SU-DHL-6 (cell line): ENCODE measurements around the gene SYNJ2.
"Not testable (repeated sequence)": the region's sequence is repeated elsewhere in the genome, so short reads cannot be mapped to it uniquely, and the experiment has no call there.

Source experiments
- H2AFZ ChIP-seq: fragments of 200-600 bp; sonication (generic); 2 replicates; pipeline ENCODE4 v1.6.1; 2014; ENCODE audit warnings: low read depth, mild to moderate bottlenecking, moderate library complexity, mixed read lengths, antibody characterized with exemption, low read length; ENCODE audit not compliant: severe bottlenecking
- H3F3A ChIP-seq: fragments of 200-600 bp; shearing (Covaris generic); 2 replicates; pipeline ENCODE4 v1.6.0; 2016; ENCODE audit warnings: antibody characterized with exemption, mild to moderate bottlenecking; ENCODE audit not compliant: insufficient read depth
- H3K27ac ChIP-seq: fragments of 200-600 bp; sonication (generic); 2 replicates; pipeline ENCODE4 v1.5.1; 2016; ENCODE audit warnings: low read depth, mild to moderate bottlenecking, low read length, moderate library complexity, mixed read lengths
- H3K27me3 ChIP-seq: fragments of 200-600 bp; sonication (generic), shearing (Covaris generic); 2 replicates; pipeline ENCODE4 v1.6.0; 2014; ENCODE audit warnings: mild to moderate bottlenecking, low read length
- H3K36me3 ChIP-seq: fragments of 200-600 bp; sonication (generic); 2 replicates; pipeline ENCODE4 v1.6.1; 2014; ENCODE audit warnings: mild to moderate bottlenecking, low read length, mixed read lengths
- H3K4me2 ChIP-seq: fragments of 300-600, 200-600 bp; shearing (Covaris generic), sonication (generic); 2 replicates; pipeline ENCODE4 v1.6.0; 2014; ENCODE audit warnings: low read length, low read depth, mild to moderate bottlenecking; ENCODE audit not compliant: poor library complexity, severe bottlenecking
- H3K4me3 ChIP-seq: fragments of 200-600 bp; sonication (generic); 2 replicates; pipeline ENCODE4 v1.5.1; 2014; ENCODE audit warnings: antibody characterized with exemption, low read length, mild to moderate bottlenecking, mixed read lengths; ENCODE audit not compliant: insufficient read depth, poor library complexity, severe bottlenecking
- H3K79me2 ChIP-seq: fragments of 200-600 bp; sonication (generic); 2 replicates; pipeline ENCODE4 v1.6.1; 2014; ENCODE audit warnings: mild to moderate bottlenecking, low read length, moderate library complexity; ENCODE audit not compliant: insufficient read depth
- H3K9ac ChIP-seq: fragments of 200-600 bp; sonication (generic); 2 replicates; pipeline ENCODE4 v1.7.0; 2014; ENCODE audit warnings: mild to moderate bottlenecking, low read length
- H3K9me2 ChIP-seq: fragments of 200-600 bp; sonication (generic); replicated peaks from 2 replicates; pipeline ENCODE4 v1.6.1; 2014; ENCODE audit warnings: low read length; ENCODE audit not compliant: insufficient read depth
- H3K9me3 ChIP-seq: fragments of 200-600 bp; sonication (generic); 2 replicates; pipeline ENCODE4 v1.6.1; 2014; ENCODE audit warnings: low read length, mixed read lengths; ENCODE audit not compliant: insufficient read depth
- H4K20me1 ChIP-seq: fragments of 200-600 bp; sonication (generic); 2 replicates; pipeline ENCODE4 v1.6.1; 2014; ENCODE audit warnings: low read depth, mild to moderate bottlenecking, antibody characterized with exemption, low read length, moderate library complexity, mixed read lengths
- CTCF ChIP-seq: fragments of 200-600 bp; sonication (generic); IDR thresholded peaks from one replicate; pipeline ENCODE4 v1.5.1; 2017; ENCODE audit warnings: antibody characterized with exemption, mild to moderate bottlenecking, low read length, moderate library complexity; ENCODE audit not compliant: insufficient read depth, poor library complexity, severe bottlenecking
- EZH2phosphoT487 ChIP-seq: fragments of 200-600 bp; sonication (generic), shearing (Covaris generic); conservative IDR thresholded peaks from 2 replicates; pipeline ENCODE4 v1.6.1; 2018; ENCODE audit warnings: mild to moderate bottlenecking, antibody characterized with exemption, low read length, moderate library complexity, mixed read lengths

SYNJ2 gene

DNA sequence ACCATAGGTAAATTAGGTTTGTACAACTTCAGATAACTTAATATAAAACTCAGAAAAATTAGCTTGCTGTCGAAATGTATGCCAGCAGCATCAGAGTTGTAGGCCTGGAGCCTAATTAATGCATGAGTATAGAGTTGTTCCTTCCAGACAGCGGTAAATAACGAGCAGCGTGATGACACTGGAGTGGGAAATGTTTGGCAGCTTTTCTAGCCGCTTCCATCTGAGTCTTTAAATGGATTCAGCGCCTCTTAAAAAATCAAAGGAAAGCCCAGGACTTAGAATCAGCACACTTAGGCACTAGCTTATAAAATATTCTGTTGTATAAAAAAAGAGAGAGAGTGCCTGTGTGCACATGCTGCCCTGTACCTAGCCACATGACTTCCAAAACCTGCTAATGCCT is 43.7 kb upstream of the SYNJ2 start:
- H3K4me2 ChIP-seq, result no peak overlapping the region
- H3F3A ChIP-seq, result no peaks in the 10 kb centered on the region
- H3K27me3 ChIP-seq, result no peaks in the 10 kb centered on the region
- H2AFZ ChIP-seq, result no peak overlapping the region
- no peak for TF ChIP-seq CTCF
- TF ChIP-seq EZH2phosphoT487, result no peak
- H3K9ac ChIP-seq, result no peak overlapping the region
- H3K36me3 ChIP-seq, result no peaks in the 10 kb centered on the region
- H3K4me3 ChIP-seq, result no peak overlapping the region
- H3K27ac ChIP-seq, result no peak overlapping the region
- H4K20me1 ChIP-seq, result no peaks in the 10 kb centered on the region; the same call in 1 of the 2 replicates
- H3K9me2 ChIP-seq, result no peaks in the 10 kb centered on the region
- no peaks in the 10 kb centered on the region for H3K79me2 ChIP-seq
- H3K9me3 ChIP-seq, result no peaks in the 10 kb centered on the region

DNA sequence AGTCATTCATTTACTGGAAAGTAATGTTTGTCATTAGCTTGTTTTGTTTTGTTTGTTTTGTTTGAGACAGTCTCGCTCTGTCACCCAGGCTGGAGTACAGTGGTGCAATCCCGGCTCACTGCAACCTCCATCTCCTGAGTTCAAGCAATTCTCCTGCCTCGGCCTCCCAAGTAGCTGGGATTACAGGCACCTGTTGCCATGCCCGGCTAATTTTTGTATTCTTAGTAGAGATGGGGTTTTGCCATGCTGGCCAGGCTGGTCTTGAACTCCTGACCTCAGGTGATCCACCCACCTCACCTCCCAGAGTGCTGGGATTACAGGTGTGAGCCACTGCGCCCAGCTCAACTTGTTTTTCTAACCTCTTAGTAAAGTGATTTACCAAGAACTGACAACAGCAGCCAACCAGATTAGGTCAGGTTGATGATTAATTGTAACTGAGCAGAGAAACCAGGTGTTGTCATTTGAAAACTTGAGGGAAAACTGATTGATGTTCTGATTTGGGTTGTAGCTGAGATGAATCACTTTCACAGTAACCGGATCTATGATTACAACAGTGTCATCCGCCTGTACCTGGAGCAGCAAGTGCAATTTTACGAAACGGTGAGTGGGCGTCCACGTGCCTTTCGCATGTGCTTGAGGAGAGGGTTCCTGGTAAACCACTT is 41.2 kb upstream of the SYNJ2 start:
- not testable (repeated sequence) for H3F3A ChIP-seq, H3K9me3 ChIP-seq, H3K79me2 ChIP-seq, H3K9me2 ChIP-seq, H3K36me3 ChIP-seq, H3K9ac ChIP-seq, H3K4me3 ChIP-seq, H2AFZ ChIP-seq, H4K20me1 ChIP-seq, H3K4me2 ChIP-seq, H3K27me3 ChIP-seq, H3K27ac ChIP-seq

GRCh38 chr6:157941101-157941863 is 40.4 kb upstream of the SYNJ2 start:
- no peaks in the 10 kb centered on the region for H3K9me3 ChIP-seq
- H4K20me1 ChIP-seq, result no peaks in the 10 kb centered on the region
- no peaks in the 10 kb centered on the region for H3K79me2 ChIP-seq
- H3K4me3 ChIP-seq, result no peak overlapping the region
- no peaks in the 10 kb centered on the region for H3K36me3 ChIP-seq
- no peak overlapping the region for H3K9ac ChIP-seq
- H3K27ac ChIP-seq, result no peak overlapping the region
- no peak for TF ChIP-seq EZH2phosphoT487
- no peak for TF ChIP-seq CTCF
- no peak overlapping the region for H3K4me2 ChIP-seq
- no peak overlapping the region for H2AFZ ChIP-seq
- no peaks in the 10 kb centered on the region for H3K27me3 ChIP-seq
- H3K9me2 ChIP-seq, result no peaks in the 10 kb centered on the region
- no peaks in the 10 kb centered on the region for H3F3A ChIP-seq

- H3K79me2 ChIP-seq, result no peaks in the 10 kb centered on the region
- H3K36me3 ChIP-seq, result no peaks in the 10 kb centered on the region
- no peak overlapping the region for H2AFZ ChIP-seq
- no peaks in the 10 kb centered on the region for H3F3A ChIP-seq
- H4K20me1 ChIP-seq, result no peaks in the 10 kb centered on the region
- no peak overlapping the region for H3K4me2 ChIP-seq
- H3K27me3 ChIP-seq, result no peaks in the 10 kb centered on the region
- H3K9ac ChIP-seq, result no peak overlapping the region
- no peaks in the 10 kb centered on the region for H3K9me2 ChIP-seq
- TF ChIP-seq EZH2phosphoT487 (no peak), CTCF (no peak)
- H3K4me3 ChIP-seq, result no peak overlapping the region
- H3K27ac ChIP-seq, result no peak overlapping the region
- H3K9me3 ChIP-seq, result no peaks in the 10 kb centered on the region
Observed at GRCh38 chr6:157942351-157942750, 39.3 kb upstream of the SYNJ2 start.
